Omental fat pad (tissue), 4 donors: ENCODE results near the gene CSF1. TPM values are rescaled to one million over a fixed set of nuclear protein-coding genes. Genes with fewer than 3 reads are reported as not detected.

Experiments
- ATAC-seq: fragments of 150-250 bp; one replicate; pipeline ENCODE4 v1.9.1; 2016; ENCODE audit warnings: mild to moderate bottlenecking, moderate library complexity; ENCODE audit not compliant: low FRiP score
- DNase-seq: peaks from one replicate; pipeline ENCODE4 v3.0.0-alpha.2; 2019; ENCODE audit warnings: low spot score
- total RNA-seq, 4 donors: library from RNA; depleted of rRNA; stranded (reverse); fragments of >200 nt; gene quantifications; one replicate each; pipeline ENCODE4 v1.1.0, GENCODE V29; 2016
- TF ChIP-seq, protein P1 (sequence below), 3 donors: fragments of 450-650 bp; IDR thresholded peaks; one replicate each; pipeline ENCODE4 v1.5.1; 2016 to 2017; ENCODE audit warnings: antibody characterized with exemption in 3 of 3, mild to moderate bottlenecking in 3 of 3, moderate library complexity in 2 of 3

CSF1 gene
- total RNA-seq, 4 donors from 2014 or later, result 103 to 158 (median 118) TPM

DNA sequence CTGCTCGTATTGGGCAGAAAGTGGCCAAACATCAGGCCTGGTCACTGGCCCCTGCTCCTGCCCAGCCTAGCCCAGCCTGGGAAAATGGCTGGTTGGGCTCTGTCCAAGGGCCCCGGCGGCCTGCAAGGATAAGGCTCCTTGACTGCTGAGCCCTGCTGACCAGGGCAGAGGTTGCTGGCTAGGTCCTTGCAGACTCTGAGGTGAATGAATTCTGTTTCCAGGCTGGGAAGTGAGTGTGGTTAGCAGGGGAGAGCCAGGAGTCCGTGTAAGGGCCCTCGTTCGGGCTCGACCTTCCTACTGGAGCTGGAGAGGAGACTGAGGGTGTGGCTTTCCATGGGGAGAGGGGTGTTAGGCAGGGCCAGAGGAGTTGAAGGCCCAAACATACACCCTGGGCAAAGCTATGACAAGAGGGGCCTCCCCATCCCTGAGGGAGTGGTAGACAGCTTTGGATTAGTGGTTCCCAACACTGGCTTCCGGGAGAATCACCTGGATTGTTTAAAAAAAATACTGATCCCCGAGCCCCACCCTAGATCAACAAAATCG lies 20.6 kb downstream of the CSF1 start:
- peak; percentile 25 for DNase-seq
- TF ChIP-seq, protein P1, sequence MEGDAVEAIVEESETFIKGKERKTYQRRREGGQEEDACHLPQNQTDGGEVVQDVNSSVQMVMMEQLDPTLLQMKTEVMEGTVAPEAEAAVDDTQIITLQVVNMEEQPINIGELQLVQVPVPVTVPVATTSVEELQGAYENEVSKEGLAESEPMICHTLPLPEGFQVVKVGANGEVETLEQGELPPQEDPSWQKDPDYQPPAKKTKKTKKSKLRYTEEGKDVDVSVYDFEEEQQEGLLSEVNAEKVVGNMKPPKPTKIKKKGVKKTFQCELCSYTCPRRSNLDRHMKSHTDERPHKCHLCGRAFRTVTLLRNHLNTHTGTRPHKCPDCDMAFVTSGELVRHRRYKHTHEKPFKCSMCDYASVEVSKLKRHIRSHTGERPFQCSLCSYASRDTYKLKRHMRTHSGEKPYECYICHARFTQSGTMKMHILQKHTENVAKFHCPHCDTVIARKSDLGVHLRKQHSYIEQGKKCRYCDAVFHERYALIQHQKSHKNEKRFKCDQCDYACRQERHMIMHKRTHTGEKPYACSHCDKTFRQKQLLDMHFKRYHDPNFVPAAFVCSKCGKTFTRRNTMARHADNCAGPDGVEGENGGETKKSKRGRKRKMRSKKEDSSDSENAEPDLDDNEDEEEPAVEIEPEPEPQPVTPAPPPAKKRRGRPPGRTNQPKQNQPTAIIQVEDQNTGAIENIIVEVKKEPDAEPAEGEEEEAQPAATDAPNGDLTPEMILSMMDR (IDR thresholded peaks at IDR 0.05), result no peak
- peak; percentile 22 for ATAC-seq

DNA sequence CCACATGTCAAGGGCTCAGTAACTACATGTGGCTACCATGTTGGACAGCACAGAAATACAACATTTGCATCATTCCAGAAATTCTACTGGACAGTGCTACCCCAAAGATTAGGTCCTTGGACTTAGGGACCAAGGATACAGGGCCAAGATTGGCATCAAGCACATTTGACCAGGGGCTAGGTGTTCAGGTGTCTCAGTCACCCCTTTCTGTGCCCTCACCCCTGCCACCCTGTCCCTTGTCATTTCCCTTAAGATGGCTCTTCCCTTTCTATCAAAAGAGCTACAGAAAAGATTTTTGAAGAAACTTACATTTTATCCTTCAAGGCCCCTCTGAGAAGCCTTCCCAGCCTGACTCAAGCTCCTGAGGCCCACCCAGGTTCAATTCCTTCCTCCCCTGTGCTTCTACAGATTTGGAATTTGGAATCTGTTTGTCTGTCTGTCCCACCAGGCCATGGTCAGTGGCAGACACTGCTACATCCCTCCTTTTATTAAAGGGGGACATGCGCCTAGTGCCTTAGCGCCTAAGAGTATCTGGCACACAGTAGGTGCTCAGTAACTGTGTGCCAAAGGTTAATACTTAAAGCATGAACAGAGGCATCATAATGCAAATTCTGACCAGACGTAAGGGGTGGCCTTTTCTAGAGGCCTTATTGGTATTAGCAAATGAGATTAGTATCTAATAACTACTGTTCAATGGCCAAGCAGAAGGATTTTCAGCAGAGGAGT lies 21.4 kb downstream of the CSF1 start:
- DNase-seq (no peak), ATAC-seq (no peak)
- TF ChIP-seq, protein P1 (IDR thresholded peaks at IDR 0.05), result no peak

DNA sequence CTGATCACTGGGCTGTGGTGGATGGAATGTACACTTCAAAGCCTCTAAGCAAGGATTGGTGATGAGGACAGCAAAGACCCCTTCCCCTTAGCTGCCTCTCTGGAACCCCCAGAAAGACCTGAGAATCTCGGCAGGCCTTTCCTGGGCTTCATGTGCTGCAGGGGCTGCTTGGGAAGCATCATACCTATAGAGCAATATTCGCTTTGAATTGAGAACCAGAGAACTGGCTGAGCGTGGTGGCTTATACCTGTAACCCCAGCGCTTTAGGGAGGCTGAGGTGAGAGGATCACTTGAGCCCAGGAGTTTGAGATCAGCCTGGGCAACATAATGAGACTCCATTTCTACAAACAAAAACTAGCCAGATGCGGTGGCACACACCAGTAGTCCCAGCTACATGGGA lies 22.0 kb downstream of the CSF1 start:
- ATAC-seq (no peak), DNase-seq (peak; percentile 22)
- TF ChIP-seq, protein P1 (IDR thresholded peaks at IDR 0.05), result no peak

DNA sequence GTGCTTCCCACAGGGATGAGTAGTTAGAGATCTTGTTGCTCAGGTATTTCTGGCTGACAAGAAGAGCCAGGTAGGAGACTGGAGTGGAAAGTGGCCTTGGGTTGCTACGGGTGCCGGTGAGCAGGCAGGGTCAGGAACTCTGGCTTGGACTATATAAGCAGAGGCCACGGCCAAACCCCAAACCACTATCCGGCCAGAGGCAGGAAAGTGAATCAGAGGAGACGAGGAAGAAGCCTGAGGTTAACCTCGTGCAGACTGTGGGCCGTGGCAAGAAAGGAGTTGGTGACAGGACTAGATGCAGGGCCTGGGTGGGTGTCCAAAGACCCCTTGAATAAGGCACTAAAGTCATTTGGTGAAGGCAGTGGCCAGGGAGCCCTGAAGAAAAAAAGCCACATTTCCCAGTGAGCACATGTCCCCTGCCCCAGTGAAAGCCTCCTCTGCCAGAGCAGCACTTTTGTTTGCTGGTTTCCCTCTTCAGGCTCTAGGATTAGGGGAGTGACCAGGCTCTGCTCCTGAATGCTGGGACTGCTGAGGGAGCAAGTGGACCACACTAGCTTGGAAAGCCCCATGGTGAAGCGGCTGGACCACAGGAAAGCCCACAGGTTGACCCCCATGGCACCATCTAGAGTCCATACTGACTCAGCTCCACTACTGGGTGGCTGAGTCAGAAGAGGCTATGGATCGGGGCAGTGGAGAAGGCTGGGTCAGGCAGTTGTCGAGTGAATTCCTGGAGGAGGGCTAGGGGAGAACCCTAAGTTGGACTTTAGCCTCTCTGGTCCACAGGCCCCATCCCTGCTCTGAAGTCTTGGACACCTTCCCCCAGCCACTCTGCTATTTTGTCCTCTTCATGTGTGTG lies 23.4 kb downstream of the CSF1 start:
- TF ChIP-seq, protein P1 (IDR thresholded peaks at IDR 0.05), result no peak
- no peak for DNase-seq
- peak; percentile 28 for ATAC-seq

DNA sequence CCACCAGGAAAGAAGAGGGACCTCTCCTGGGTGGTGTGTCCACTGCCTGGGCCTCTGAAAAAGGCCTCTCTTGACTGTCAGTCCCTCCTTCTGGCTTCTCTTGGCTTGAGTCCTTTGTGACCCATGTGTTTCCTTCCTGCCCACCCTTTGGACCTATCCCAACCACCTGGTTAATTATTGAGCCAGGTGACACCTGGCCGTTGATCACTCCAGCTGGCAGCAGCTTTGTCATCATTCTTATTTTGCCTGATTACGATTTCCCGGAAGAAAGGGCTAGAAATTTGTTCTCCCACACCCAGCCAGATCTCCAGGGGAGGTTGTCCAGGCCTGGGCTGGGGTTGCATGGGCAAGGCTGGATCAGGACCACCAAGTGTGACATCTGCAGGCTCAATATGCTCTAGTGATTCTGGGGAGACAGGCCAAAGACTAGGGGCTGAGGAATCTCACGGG lies 24.8 kb downstream of the CSF1 start:
- ATAC-seq (no peak), DNase-seq (no peak)
- TF ChIP-seq, protein P1 (IDR thresholded peaks at IDR 0.05), result no peak

DNA sequence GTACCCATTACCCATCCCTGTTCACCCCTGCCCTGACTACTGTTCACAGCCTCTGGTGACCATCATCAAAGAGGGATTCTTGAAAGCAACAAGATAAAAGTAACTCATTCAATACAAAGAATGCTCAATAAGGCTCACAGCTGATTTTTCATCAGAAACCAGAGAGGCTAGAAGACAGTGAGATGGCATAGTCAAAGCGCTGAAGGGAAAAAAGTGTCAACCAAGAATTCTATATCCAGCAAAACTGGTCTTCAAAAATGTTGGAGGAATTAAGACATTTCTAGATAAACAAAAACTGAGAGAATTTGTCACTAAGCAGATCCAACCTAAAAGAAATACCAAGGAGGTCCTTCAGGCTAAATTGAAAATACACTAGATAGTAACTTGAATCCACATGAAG lies 27.1 kb downstream of the CSF1 start:
- TF ChIP-seq, protein P1 (IDR thresholded peaks at IDR 0.05), result no peak
- DNase-seq, result no peak
- ATAC-seq, result no peak
